ENCODE results near the gene PTX4. TPM values are rescaled to one million over a fixed set of nuclear protein-coding genes. Genes with fewer than 3 reads are reported as not detected.
"Not testable (repeated sequence)": the region's sequence is repeated elsewhere in the genome, so short reads cannot be mapped to it uniquely, and the experiment has no call there.

Gene PTX4
- total RNA-seq, 1 donor from 2014 or later: 1.0 TPM

GRCh38 chr16:1447965-1448364 is 40.8 kb downstream of the PTX4 start:
- H3K9me3 ChIP-seq (ENCODE audit: control insufficient read depth in 3 of 3, low read length in 3 of 3): no peaks in the 10 kb centered on the region

GRCh38 chr16:1446296-1447080 is 42.3 kb downstream of the PTX4 start:
- no peak overlapping the region for H3K4me3 ChIP-seq (ENCODE audit: low read length in 3 of 3)
- H3K27ac ChIP-seq (ENCODE audit: low read depth, low read length): no peak overlapping the region
- H3K36me3 ChIP-seq (ENCODE audit: control insufficient read depth in 3 of 3, insufficient read depth in 3 of 3, low read length in 3 of 3): peaks cover 29 to 41% (median 34%) of the 10 kb centered on the region in 3 donors
- H3K9ac ChIP-seq (ENCODE audit: low read depth in 1 of 3, low read length in 3 of 3): peak overlapping the region in 1 of 3 donors; percentile 8
- no peaks in the 10 kb centered on the region for H3K27me3 ChIP-seq (ENCODE audit: control insufficient read depth in 3 of 3, insufficient read depth in 3 of 3, low read length in 3 of 3)
- no peaks in the 10 kb centered on the region for H3K4me1 ChIP-seq (ENCODE audit: control insufficient read depth in 3 of 3, insufficient read depth in 3 of 3, low read length in 3 of 3)
- no peaks in the 10 kb centered on the region for H3K9me3 ChIP-seq (ENCODE audit: control insufficient read depth in 3 of 3, low read length in 3 of 3)

More at GRCh38 chr16:1447965-1448364, 40.8 kb downstream of the PTX4 start:
- Histone ChIP-seq H3K4me3 (ENCODE audit: low read length in 3 of 3) (no peak overlapping the region), H3K27ac (ENCODE audit: low read depth, low read length) (no peak overlapping the region), H3K4me1 (ENCODE audit: control insufficient read depth in 3 of 3, insufficient read depth in 3 of 3, low read length in 3 of 3) (no peaks in the 10 kb centered on the region), H3K36me3 (ENCODE audit: control insufficient read depth in 3 of 3, insufficient read depth in 3 of 3, low read length in 3 of 3) (peaks cover 38 to 54% (median 44%) of the 10 kb centered on the region in 3 donors), H3K27me3 (ENCODE audit: control insufficient read depth in 3 of 3, insufficient read depth in 3 of 3, low read length in 3 of 3) (no peaks in the 10 kb centered on the region), H3K9ac (ENCODE audit: low read depth in 1 of 3, low read length in 3 of 3) (no peak overlapping the region)

GRCh38 chr16:1445518-1446203 is 43.1 kb downstream of the PTX4 start:
- H3K27me3 ChIP-seq (ENCODE audit: control insufficient read depth in 3 of 3, insufficient read depth in 3 of 3, low read length in 3 of 3): no peaks in the 10 kb centered on the region
- H3K9me3 ChIP-seq (ENCODE audit: control insufficient read depth in 3 of 3, low read length in 3 of 3): no peaks in the 10 kb centered on the region
- no peaks in the 10 kb centered on the region for H3K4me1 ChIP-seq (ENCODE audit: control insufficient read depth in 3 of 3, insufficient read depth in 3 of 3, low read length in 3 of 3)
- H3K9ac ChIP-seq (ENCODE audit: low read depth in 1 of 3, low read length in 3 of 3): no peak overlapping the region
- H3K4me3 ChIP-seq (ENCODE audit: low read length in 3 of 3): no peak overlapping the region
- no peak overlapping the region for H3K27ac ChIP-seq (ENCODE audit: low read depth, low read length)
- peaks cover 21 to 33% (median 28%) of the 10 kb centered on the region in 3 donors for H3K36me3 ChIP-seq (ENCODE audit: control insufficient read depth in 3 of 3, insufficient read depth in 3 of 3, low read length in 3 of 3)

GRCh38 chr16:1444730-1445517 is 43.8 kb downstream of the PTX4 start:
- H3K9ac ChIP-seq (ENCODE audit: low read depth in 1 of 3, low read length in 3 of 3): no peak overlapping the region
- no peaks in the 10 kb centered on the region for H3K27me3 ChIP-seq (ENCODE audit: control insufficient read depth in 3 of 3, insufficient read depth in 3 of 3, low read length in 3 of 3)
- H3K9me3 ChIP-seq (ENCODE audit: control insufficient read depth in 3 of 3, low read length in 3 of 3): no peaks in the 10 kb centered on the region
- H3K27ac ChIP-seq (ENCODE audit: low read depth, low read length): no peak overlapping the region
- H3K36me3 ChIP-seq (ENCODE audit: control insufficient read depth in 3 of 3, insufficient read depth in 3 of 3, low read length in 3 of 3): peaks cover 21 to 30% (median 28%) of the 10 kb centered on the region in 3 donors
- no peak overlapping the region for H3K4me3 ChIP-seq (ENCODE audit: low read length in 3 of 3)
- H3K4me1 ChIP-seq (ENCODE audit: control insufficient read depth in 3 of 3, insufficient read depth in 3 of 3, low read length in 3 of 3): no peaks in the 10 kb centered on the region

GRCh38 chr16:1443980-1444729 is 44.6 kb downstream of the PTX4 start, which contains the start of gene CCDC154:
Gene CCDC154, minus strand, starts transcription at chr16:1444556. Its CDS starts 234 bp downstream, at chr16:1444322.
- peaks cover 18 to 24% (median 23%) of the 10 kb centered on the region in 3 donors for H3K36me3 ChIP-seq (ENCODE audit: control insufficient read depth in 3 of 3, insufficient read depth in 3 of 3, low read length in 3 of 3)
- no peaks in the 10 kb centered on the region for H3K27me3 ChIP-seq (ENCODE audit: control insufficient read depth in 3 of 3, insufficient read depth in 3 of 3, low read length in 3 of 3)
- H3K4me1 ChIP-seq (ENCODE audit: control insufficient read depth in 3 of 3, insufficient read depth in 3 of 3, low read length in 3 of 3): no peaks in the 10 kb centered on the region
- H3K4me3 ChIP-seq (ENCODE audit: low read length in 3 of 3): no peak within 1 kb of the TSS
- no peaks in the 10 kb centered on the region for H3K9me3 ChIP-seq (ENCODE audit: control insufficient read depth in 3 of 3, low read length in 3 of 3)
- H3K9ac ChIP-seq (ENCODE audit: low read depth in 1 of 3, low read length in 3 of 3): no peak within 1 kb of the TSS
- H3K27ac ChIP-seq (ENCODE audit: low read depth, low read length): no peak within 1 kb of the TSS

GRCh38 chr16:1443403-1443973 is 45.3 kb downstream of the PTX4 start:
- Histone ChIP-seq H3K9me3 (ENCODE audit: control insufficient read depth in 3 of 3, low read length in 3 of 3) (no peaks in the 10 kb centered on the region), H3K27ac (ENCODE audit: low read depth, low read length) (no peak overlapping the region), H3K4me1 (ENCODE audit: control insufficient read depth in 3 of 3, insufficient read depth in 3 of 3, low read length in 3 of 3) (no peaks in the 10 kb centered on the region), H3K36me3 (ENCODE audit: control insufficient read depth in 3 of 3, insufficient read depth in 3 of 3, low read length in 3 of 3) (peaks cover 17 to 20% (median 20%) of the 10 kb centered on the region in 3 donors), H3K4me3 (ENCODE audit: low read length in 3 of 3) (no peak overlapping the region), H3K27me3 (ENCODE audit: control insufficient read depth in 3 of 3, insufficient read depth in 3 of 3, low read length in 3 of 3) (no peaks in the 10 kb centered on the region), H3K9ac (ENCODE audit: low read depth in 1 of 3, low read length in 3 of 3) (no peak overlapping the region)

GRCh38 chr16:1442697-1443096 is 46.0 kb downstream of the PTX4 start:
- no peaks in the 10 kb centered on the region for H3K27me3 ChIP-seq (ENCODE audit: control insufficient read depth in 3 of 3, insufficient read depth in 3 of 3, low read length in 3 of 3)
- H3K27ac ChIP-seq (ENCODE audit: low read depth, low read length): no peak overlapping the region
- H3K36me3 ChIP-seq (ENCODE audit: control insufficient read depth in 3 of 3, insufficient read depth in 3 of 3, low read length in 3 of 3): peaks cover 11 to 12% (median 12%) of the 10 kb centered on the region in 3 donors
- H3K9ac ChIP-seq (ENCODE audit: low read depth in 1 of 3, low read length in 3 of 3): no peak overlapping the region
- H3K4me1 ChIP-seq (ENCODE audit: control insufficient read depth in 3 of 3, insufficient read depth in 3 of 3, low read length in 3 of 3): no peaks in the 10 kb centered on the region
- no peak overlapping the region for H3K4me3 ChIP-seq (ENCODE audit: low read length in 3 of 3)
- no peaks in the 10 kb centered on the region for H3K9me3 ChIP-seq (ENCODE audit: control insufficient read depth in 3 of 3, low read length in 3 of 3)

- no peaks in the 10 kb centered on the region for H3K27me3 ChIP-seq (ENCODE audit: control insufficient read depth in 3 of 3, insufficient read depth in 3 of 3, low read length in 3 of 3)
- no peaks in the 10 kb centered on the region for H3K9me3 ChIP-seq (ENCODE audit: control insufficient read depth in 3 of 3, low read length in 3 of 3)
- no peak overlapping the region for H3K4me3 ChIP-seq (ENCODE audit: low read length in 3 of 3)
- no peak overlapping the region for H3K27ac ChIP-seq (ENCODE audit: low read depth, low read length)
- H3K36me3 ChIP-seq (ENCODE audit: control insufficient read depth in 3 of 3, insufficient read depth in 3 of 3, low read length in 3 of 3): peaks cover 5 to 8% (median 6%) of the 10 kb centered on the region in 3 donors
- no peak overlapping the region for H3K9ac ChIP-seq (ENCODE audit: low read depth in 1 of 3, low read length in 3 of 3)
- H3K4me1 ChIP-seq (ENCODE audit: control insufficient read depth in 3 of 3, insufficient read depth in 3 of 3, low read length in 3 of 3): no peaks in the 10 kb centered on the region
These were observed 47.3 kb downstream of the PTX4 start for GRCh38 chr16:1441391-1441829.

- H3K4me3 ChIP-seq (ENCODE audit: low read length in 3 of 3); H3K36me3 ChIP-seq (ENCODE audit: control insufficient read depth in 3 of 3, insufficient read depth in 3 of 3, low read length in 3 of 3); H3K27me3 ChIP-seq (ENCODE audit: control insufficient read depth in 3 of 3, insufficient read depth in 3 of 3, low read length in 3 of 3); H3K27ac ChIP-seq (ENCODE audit: low read depth, low read length); H3K4me1 ChIP-seq (ENCODE audit: control insufficient read depth in 3 of 3, insufficient read depth in 3 of 3, low read length in 3 of 3); H3K9ac ChIP-seq (ENCODE audit: low read depth in 1 of 3, low read length in 3 of 3); H3K9me3 ChIP-seq (ENCODE audit: control insufficient read depth in 3 of 3, low read length in 3 of 3): not testable (repeated sequence)
These were observed 49.1 kb downstream of the PTX4 start for GRCh38 chr16:1439699-1440074.

All from skeletal muscle tissue (tissue), 4 donors.